ENCODE data around the gene CTNND1. TPM values are rescaled to one million over a fixed set of nuclear protein-coding genes. Genes with fewer than 3 reads are reported as not detected.

Gene CTNND1
- total and polyA plus RNA-seq, 9 of the 15 experiments (the other 6 are each of a cell fraction or from before 2014, with no cell fraction given), result 11.1 to 74.0 (median 43.3) TPM

GRCh38 chr11:57761301-57762234 is at the start of gene CTNND1 (continued):
- TF ChIP-seq ZNF133 (CRISPR knock-in tag; IDR thresholded peaks at IDR 0.05), result no peak
- TF ChIP-seq KDM2B (CRISPR knock-in tag; IDR thresholded peaks at IDR 0.05), result no peak
- TF ChIP-seq ARID1B (IDR thresholded peaks at IDR 0.05), result peak; percentile 16; the same call in 1 of the 2 replicates
- TF ChIP-seq XRCC5 (IDR thresholded peaks at IDR 0.05; ENCODE audit: low read depth, low read length), result no peak
- no peak for TF ChIP-seq ETS2 (tag; IDR thresholded peaks at IDR 0.05; ENCODE audit: borderline replicate concordance, poor library complexity, severe bottlenecking)
- TF ChIP-seq EHMT2 (IDR thresholded peaks at IDR 0.05), result peak; percentile 65; the same call in 1 of the 2 replicates
- TF ChIP-seq ZNF57 (CRISPR knock-in tag; IDR thresholded peaks at IDR 0.05), result no peak
- TF ChIP-seq TAF7 (tag; IDR thresholded peaks at IDR 0.05), result peak; percentile 70
- no peak; the same call in 1 of the 2 replicates for TF ChIP-seq ZBTB2 (IDR thresholded peaks at IDR 0.05)
- TF ChIP-seq ZNF239 (CRISPR knock-in tag; IDR thresholded peaks at IDR 0.05), result no peak
- TF ChIP-seq ZBED1 (IDR thresholded peaks at IDR 0.05), result no peak
- peak; percentile 90 for TF ChIP-seq PML (IDR thresholded peaks at IDR 0.05; ENCODE audit: low read length)
- TF ChIP-seq AFF1 (IDR thresholded peaks at IDR 0.05; ENCODE audit: low read depth in 1 of 2, partially characterized antibody in 2 of 2), result peak; percentile 66 to 89
- TF ChIP-seq ZNF143 (CRISPR knock-in tag; IDR thresholded peaks at IDR 0.05), result no peak
- no peak for TF ChIP-seq ZBTB34 (CRISPR knock-in tag; IDR thresholded peaks at IDR 0.05)
- peak; percentile 53; the same call in 1 of the 2 replicates for TF ChIP-seq SMARCE1 (IDR thresholded peaks at IDR 0.05)
- peak; percentile 60; the same call in 1 of the 2 replicates for TF ChIP-seq CC2D1A (IDR thresholded peaks at IDR 0.05)
- TF ChIP-seq ARID3A (IDR thresholded peaks at IDR 0.05; ENCODE audit: borderline replicate concordance, low read depth, low read length), result peak; percentile 37; the same call in 1 of the 2 replicates
- peak; percentile 34; the same call in 1 of the 2 replicates for TF ChIP-seq CREB1 (IDR thresholded peaks at IDR 0.05)
- TF ChIP-seq CREB1 (CRISPR knock-in tag; IDR thresholded peaks at IDR 0.05), result no peak

Data from K562 (cell line).